ENCODE measurements around the gene SLC22A25.

DNA sequence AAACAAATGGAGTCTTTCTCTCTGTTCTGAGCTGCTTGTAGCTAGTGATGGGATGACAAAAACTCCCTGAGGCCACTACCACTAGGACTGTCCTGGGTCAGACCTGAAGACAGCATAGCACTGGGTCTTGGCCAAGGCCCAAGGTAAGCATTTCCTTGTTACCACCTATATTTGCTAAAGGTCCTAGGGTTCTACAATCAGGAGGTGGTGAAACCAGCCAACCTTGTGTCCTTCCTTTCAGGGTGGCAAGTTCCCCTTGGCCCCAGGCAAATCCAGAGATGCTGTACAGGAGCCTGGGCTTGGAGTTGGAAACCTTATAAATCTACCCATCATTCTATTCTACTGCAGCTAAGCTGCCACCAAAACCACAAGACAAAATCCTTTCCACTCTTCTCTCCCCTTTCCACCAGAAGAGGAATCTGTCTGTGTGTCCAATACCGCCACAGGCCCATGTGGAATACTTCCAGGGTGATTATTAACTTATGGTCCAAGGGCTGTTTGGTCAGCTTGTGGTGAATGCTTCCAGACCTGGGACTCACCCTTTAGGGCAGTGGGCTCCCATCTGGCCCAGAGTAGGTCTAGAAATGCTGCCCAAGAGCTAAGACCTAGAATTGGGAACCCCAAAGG lies 16.8 kb downstream of the SLC22A25 start:
- TF ChIP-seq, protein P1, sequence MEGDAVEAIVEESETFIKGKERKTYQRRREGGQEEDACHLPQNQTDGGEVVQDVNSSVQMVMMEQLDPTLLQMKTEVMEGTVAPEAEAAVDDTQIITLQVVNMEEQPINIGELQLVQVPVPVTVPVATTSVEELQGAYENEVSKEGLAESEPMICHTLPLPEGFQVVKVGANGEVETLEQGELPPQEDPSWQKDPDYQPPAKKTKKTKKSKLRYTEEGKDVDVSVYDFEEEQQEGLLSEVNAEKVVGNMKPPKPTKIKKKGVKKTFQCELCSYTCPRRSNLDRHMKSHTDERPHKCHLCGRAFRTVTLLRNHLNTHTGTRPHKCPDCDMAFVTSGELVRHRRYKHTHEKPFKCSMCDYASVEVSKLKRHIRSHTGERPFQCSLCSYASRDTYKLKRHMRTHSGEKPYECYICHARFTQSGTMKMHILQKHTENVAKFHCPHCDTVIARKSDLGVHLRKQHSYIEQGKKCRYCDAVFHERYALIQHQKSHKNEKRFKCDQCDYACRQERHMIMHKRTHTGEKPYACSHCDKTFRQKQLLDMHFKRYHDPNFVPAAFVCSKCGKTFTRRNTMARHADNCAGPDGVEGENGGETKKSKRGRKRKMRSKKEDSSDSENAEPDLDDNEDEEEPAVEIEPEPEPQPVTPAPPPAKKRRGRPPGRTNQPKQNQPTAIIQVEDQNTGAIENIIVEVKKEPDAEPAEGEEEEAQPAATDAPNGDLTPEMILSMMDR (IDR thresholded peaks at IDR 0.05; ENCODE audit: low read length) = no peak
- no peak for TF ChIP-seq EZH2phosphoT487 (IDR thresholded peaks at IDR 0.05; ENCODE audit: low read length)
- no peak for TF ChIP-seq EZH2 (optimal IDR thresholded peaks at IDR 0.05; ENCODE audit: low read depth, low read length)

Data from MM.1S (cell line).